ENCODE measurements around the gene ANKRD55. TPM values are rescaled to one million over a fixed set of nuclear protein-coding genes. Genes with fewer than 3 reads are reported as not detected.
A peak's percentile ranks its signal among the peaks of the same experiment; 100 is the strongest.
"Not testable (repeated sequence)": the region's sequence is repeated elsewhere in the genome, so short reads cannot be mapped to it uniquely, and the experiment has no call there.

ANKRD55 gene
- total and polyA plus RNA-seq, 5 donors from 2014 or later, result 4.1 to 9.0 (median 5.7) TPM

DNA sequence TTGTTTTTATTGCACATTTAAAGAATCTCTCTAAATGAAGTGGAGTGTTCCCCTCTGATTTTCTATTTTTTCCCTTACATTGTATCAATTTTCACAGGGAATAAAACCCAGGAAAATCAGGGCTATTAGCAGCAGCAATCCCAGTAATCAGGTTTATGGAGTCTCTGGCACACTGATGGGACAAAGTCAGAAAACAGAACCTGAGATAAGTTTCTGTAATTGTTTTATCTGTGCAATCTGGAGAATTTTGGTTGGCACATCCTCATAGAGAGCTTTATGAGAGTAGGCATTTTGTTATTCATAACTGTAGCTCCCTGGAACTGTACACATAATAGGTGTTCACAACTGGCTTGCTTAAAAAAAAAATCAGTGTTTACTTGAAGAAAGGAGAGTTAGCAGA, 141.5 kb downstream of the ANKRD55 start:
- Histone ChIP-seq H3K4me3 (ENCODE audit: low read depth, low read length) (peak overlapping the region; percentile 38), H3K27me3 (ENCODE audit: control insufficient read depth, insufficient read depth, low read length) (no peaks in the 10 kb centered on the region), H3K27ac (ENCODE audit: insufficient read depth, low read length, poor library complexity, severe bottlenecking) (no peak overlapping the region), H3K36me3 (ENCODE audit: control insufficient read depth, insufficient read depth, low read length) (no peaks in the 10 kb centered on the region), H3K9me3 (ENCODE audit: control insufficient read depth in 2 of 2, low read length in 2 of 2) (no peaks in the 10 kb centered on the region), H3K4me1 (ENCODE audit: control insufficient read depth, insufficient read depth, low read length, poor library complexity, severe bottlenecking) (peaks cover 45% of the 10 kb centered on the region)
- peak overlapping the region; percentile 66 to 95 (median 76) for H3K27ac Mint-ChIP-seq
- ATAC-seq (ENCODE audit: low read depth in 2 of 2) (no peak), DNase-seq (no peak)
- peaks cover 0 to 2% (median 0%) of the 10 kb centered on the region in 7 donors for H3K9me3 Mint-ChIP-seq
- H3K4me3 Mint-ChIP-seq, result peak overlapping the region in 3 of 4 donors; percentile 28 to 66 (median 62)
- H3K36me3 Mint-ChIP-seq, result peaks cover 3% of the 10 kb centered on the region
- H3K27me3 Mint-ChIP-seq, result no peaks in the 10 kb centered on the region
- H3K4me1 Mint-ChIP-seq, result peaks cover 30 to 77% (median 43%) of the 10 kb centered on the region in 4 donors

DNA sequence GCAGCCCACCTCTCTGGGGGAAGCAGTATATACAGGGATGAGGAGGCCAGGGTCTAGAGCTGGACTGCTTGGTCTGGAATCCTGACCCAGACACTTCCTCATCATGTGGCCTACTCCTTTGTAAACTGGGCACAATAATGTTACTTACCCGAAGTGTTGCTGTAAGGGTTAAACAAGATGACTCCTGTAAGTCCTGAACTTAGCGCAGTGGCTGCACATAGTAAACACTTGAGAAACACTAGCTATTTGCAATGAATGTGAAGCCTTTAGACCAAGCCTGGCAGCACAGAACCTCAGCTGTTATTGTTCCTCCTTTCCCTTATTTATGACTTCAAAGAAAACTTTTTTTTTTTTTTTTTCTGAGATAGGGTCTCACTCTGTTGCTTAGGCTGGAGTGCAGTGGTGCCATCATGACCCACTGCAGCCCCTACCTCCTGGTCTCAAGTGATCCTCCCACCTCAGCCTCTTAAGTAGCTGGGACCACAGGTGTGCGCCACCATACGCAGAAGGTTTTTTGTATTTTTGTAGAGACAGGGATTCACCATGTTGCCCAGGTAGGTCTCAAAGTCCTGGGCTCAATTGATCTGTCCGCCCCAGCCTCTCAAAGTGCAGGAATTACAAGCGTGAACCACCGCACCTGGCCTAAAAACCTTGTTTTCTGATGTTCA, 142.2 kb downstream of the ANKRD55 start:
- Mint-ChIP-seq H3K36me3 (peaks cover 3% of the 10 kb centered on the region), H3K9me3 (peaks cover 0 to 1% (median 0%) of the 10 kb centered on the region in 7 donors), H3K27me3 (no peaks in the 10 kb centered on the region), H3K27ac (peak overlapping the region; percentile 66 to 95 (median 76)), H3K4me1 (peaks cover 28 to 72% (median 38%) of the 10 kb centered on the region in 4 donors), H3K4me3 (peak overlapping the region in 3 of 4 donors; percentile 28 to 66 (median 62))
- Histone ChIP-seq H3K27me3 (ENCODE audit: control insufficient read depth, insufficient read depth, low read length) (no peaks in the 10 kb centered on the region), H3K27ac (ENCODE audit: insufficient read depth, low read length, poor library complexity, severe bottlenecking) (no peak overlapping the region), H3K36me3 (ENCODE audit: control insufficient read depth, insufficient read depth, low read length) (no peaks in the 10 kb centered on the region), H3K9me3 (ENCODE audit: control insufficient read depth in 2 of 2, low read length in 2 of 2) (no peaks in the 10 kb centered on the region), H3K4me3 (ENCODE audit: low read depth, low read length) (peak overlapping the region; percentile 38), H3K4me1 (ENCODE audit: control insufficient read depth, insufficient read depth, low read length, poor library complexity, severe bottlenecking) (peaks cover 38% of the 10 kb centered on the region)
- no peak for ATAC-seq (ENCODE audit: low read depth in 2 of 2)
- no peak for DNase-seq

DNA sequence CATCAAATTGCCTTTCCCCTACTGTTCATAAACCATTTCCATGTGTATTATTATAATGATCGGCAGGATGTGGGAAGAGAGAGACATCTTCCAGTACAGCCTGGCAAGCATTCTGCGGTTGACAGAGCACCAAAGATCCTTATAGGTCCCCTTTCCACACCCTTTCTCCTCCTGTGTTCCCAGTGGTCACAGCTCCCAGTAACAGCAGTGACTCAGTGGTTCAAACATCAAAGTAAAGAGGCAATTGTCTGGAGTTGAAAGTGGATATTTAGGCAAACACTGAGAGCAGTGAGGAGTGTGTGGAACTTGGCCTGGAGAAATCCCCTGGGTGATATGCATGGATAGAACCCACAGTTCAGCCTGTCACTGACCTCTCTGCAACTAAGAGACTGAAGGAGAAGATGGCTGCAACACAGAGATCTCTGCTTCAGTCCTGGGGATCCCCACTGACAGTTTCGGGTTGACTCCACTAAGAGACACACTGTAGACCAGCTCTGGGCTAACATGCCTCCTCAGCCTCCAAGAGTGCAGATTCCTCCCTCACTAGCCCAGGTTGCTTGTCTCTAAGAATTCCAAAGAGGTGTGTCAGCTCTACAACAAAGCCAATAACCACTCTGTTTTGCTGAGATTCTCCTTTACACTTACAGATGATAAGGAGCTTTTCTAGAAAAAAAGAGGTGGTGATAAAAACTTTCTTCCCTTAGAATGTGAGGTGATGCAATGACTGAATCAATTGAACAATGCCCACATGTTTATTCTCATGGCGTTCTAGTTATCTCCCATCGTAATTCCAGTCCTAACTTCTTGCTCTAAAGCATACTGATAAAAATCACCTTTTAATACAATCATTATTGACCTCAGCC, 143.9 kb downstream of the ANKRD55 start:
- Histone ChIP-seq H3K4me3 (ENCODE audit: low read depth, low read length) (no peak overlapping the region), H3K27ac (ENCODE audit: insufficient read depth, low read length, poor library complexity, severe bottlenecking) (no peak overlapping the region), H3K36me3 (ENCODE audit: control insufficient read depth, insufficient read depth, low read length) (no peaks in the 10 kb centered on the region), H3K27me3 (ENCODE audit: control insufficient read depth, insufficient read depth, low read length) (no peaks in the 10 kb centered on the region), H3K4me1 (ENCODE audit: control insufficient read depth, insufficient read depth, low read length, poor library complexity, severe bottlenecking) (peaks cover 28% of the 10 kb centered on the region), H3K9me3 (ENCODE audit: control insufficient read depth in 2 of 2, low read length in 2 of 2) (no peaks in the 10 kb centered on the region)
- peaks cover 3% of the 10 kb centered on the region for H3K36me3 Mint-ChIP-seq
- peaks cover 14 to 62% (median 31%) of the 10 kb centered on the region in 4 donors for H3K4me1 Mint-ChIP-seq
- H3K27ac Mint-ChIP-seq, result peak overlapping the region in 1 of 3 donors; percentile 66
- DNase-seq, result peak in 1 of 3 donors; percentile 42
- peaks cover 0 to 1% (median 0%) of the 10 kb centered on the region in 7 donors for H3K9me3 Mint-ChIP-seq
- peak overlapping the region in 1 of 4 donors; percentile 68 for H3K4me3 Mint-ChIP-seq
- no peak for ATAC-seq (ENCODE audit: low read depth in 2 of 2)
- no peaks in the 10 kb centered on the region for H3K27me3 Mint-ChIP-seq

DNA sequence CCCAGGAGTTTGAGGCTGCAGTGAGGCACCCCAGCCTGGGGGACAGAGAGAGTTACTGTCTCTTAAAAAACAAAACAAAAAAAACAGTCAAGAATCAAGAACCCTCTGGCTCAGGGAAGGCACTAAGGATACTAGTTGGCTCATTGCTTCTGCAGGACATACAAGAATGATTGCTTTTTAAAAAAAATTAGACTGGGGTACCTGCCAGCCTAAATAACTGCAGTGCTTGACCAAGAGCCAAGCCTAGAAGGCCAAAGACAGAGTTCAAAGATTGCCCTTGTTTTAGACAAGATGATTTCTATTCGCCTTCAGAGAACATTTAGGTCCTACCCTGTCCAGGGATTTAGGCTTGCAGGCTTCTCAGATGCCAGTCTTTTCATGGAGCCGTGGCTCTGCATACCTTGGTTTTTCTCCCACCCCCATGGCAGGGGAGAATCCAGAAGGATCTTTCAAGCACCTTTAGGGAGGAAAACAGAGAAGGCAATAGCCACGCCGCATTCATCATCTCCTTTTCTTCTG, 144.6 kb downstream of the ANKRD55 start:
- no peak overlapping the region for H3K27ac Mint-ChIP-seq
- ATAC-seq (ENCODE audit: low read depth in 2 of 2) (no peak), DNase-seq (no peak)
- no peak overlapping the region for H3K27ac ChIP-seq (ENCODE audit: insufficient read depth, low read length, poor library complexity, severe bottlenecking)
- no peaks in the 10 kb centered on the region for H3K36me3 ChIP-seq (ENCODE audit: control insufficient read depth, insufficient read depth, low read length)
- no peaks in the 10 kb centered on the region for H3K27me3 Mint-ChIP-seq
- H3K9me3 ChIP-seq (ENCODE audit: control insufficient read depth in 2 of 2, low read length in 2 of 2), result no peaks in the 10 kb centered on the region
- peaks cover 0 to 1% (median 0%) of the 10 kb centered on the region in 7 donors for H3K9me3 Mint-ChIP-seq
- peaks cover 13 to 60% (median 28%) of the 10 kb centered on the region in 4 donors for H3K4me1 Mint-ChIP-seq
- H3K36me3 Mint-ChIP-seq, result peaks cover 4% of the 10 kb centered on the region
- peak overlapping the region in 1 of 4 donors; percentile 68 for H3K4me3 Mint-ChIP-seq
- H3K4me3 ChIP-seq (ENCODE audit: low read depth, low read length), result no peak overlapping the region
- no peaks in the 10 kb centered on the region for H3K27me3 ChIP-seq (ENCODE audit: control insufficient read depth, insufficient read depth, low read length)
- H3K4me1 ChIP-seq (ENCODE audit: control insufficient read depth, insufficient read depth, low read length, poor library complexity, severe bottlenecking), result peaks cover 27% of the 10 kb centered on the region

DNA sequence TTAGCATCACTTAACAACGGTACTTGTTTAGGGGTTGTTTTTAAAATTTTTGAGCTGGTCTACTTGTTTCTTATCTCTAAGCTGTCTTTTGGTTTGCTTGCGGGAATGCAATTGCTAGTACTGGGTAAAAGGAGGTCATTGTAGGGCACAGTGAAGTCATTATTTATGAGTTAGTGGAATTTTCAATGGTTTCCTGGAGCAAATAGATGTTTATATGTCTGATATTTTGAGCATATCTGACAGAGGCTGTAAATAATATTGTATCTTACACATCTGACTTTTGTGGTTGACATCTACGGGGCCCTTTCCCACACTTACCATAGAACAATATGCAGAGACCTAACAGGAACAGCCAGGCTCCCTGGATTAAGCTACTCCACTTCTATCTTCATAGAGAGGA, 147.9 kb downstream of the ANKRD55 start:
- Mint-ChIP-seq H3K9me3 (peaks cover 0 to 1% (median 0%) of the 10 kb centered on the region in 7 donors), H3K27ac (peak overlapping the region in 1 of 3 donors; percentile 64), H3K36me3 (peaks cover 7% of the 10 kb centered on the region), H3K4me3 (no peak overlapping the region), H3K4me1 (peaks cover 12 to 54% (median 30%) of the 10 kb centered on the region in 4 donors), H3K27me3 (no peaks in the 10 kb centered on the region)
- Histone ChIP-seq H3K27ac (ENCODE audit: insufficient read depth, low read length, poor library complexity, severe bottlenecking) (no peak overlapping the region), H3K27me3 (ENCODE audit: control insufficient read depth, insufficient read depth, low read length) (no peaks in the 10 kb centered on the region), H3K9me3 (ENCODE audit: control insufficient read depth in 2 of 2, low read length in 2 of 2) (no peaks in the 10 kb centered on the region), H3K4me1 (ENCODE audit: control insufficient read depth, insufficient read depth, low read length, poor library complexity, severe bottlenecking) (peaks cover 20% of the 10 kb centered on the region), H3K36me3 (ENCODE audit: control insufficient read depth, insufficient read depth, low read length) (no peaks in the 10 kb centered on the region), H3K4me3 (ENCODE audit: low read depth, low read length) (no peak overlapping the region)
- ATAC-seq (ENCODE audit: low read depth in 2 of 2), result peak; percentile 15 to 51
- DNase-seq, result peak in 1 of 3 donors; percentile 56

DNA sequence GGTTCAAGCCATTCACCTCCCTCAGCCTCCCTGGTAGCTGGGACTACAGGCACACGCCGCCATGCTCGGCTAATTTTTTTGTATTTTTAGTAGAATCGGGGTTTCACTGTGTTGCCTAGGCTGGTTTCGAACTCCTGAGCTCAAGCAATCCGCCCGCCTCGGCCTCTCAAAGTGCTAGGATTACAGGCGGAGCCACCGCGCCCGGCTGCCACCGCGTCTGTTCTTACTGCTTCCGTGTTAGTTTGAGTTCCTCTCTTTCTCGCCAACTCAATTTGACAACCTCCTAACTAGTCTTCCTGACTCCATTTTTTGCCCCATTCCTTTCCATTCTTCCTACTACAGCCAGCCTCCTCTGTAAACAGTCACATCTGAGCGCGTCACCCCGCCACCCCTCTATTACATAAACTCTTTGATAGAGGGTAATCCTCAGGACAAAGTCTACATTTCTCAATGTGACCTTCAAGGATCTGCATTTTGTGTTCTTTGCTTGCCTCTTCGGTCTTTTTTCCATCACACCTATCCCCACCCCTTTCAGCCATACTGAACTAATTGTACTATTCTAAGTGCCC, 149.8 kb downstream of the ANKRD55 start:
- no peaks in the 10 kb centered on the region for H3K27me3 Mint-ChIP-seq
- peaks cover 0 to 1% (median 0%) of the 10 kb centered on the region in 7 donors for H3K9me3 Mint-ChIP-seq
- Histone ChIP-seq H3K27me3 (ENCODE audit: control insufficient read depth, insufficient read depth, low read length) (no peaks in the 10 kb centered on the region), H3K27ac (ENCODE audit: insufficient read depth, low read length, poor library complexity, severe bottlenecking) (no peak overlapping the region), H3K4me1 (ENCODE audit: control insufficient read depth, insufficient read depth, low read length, poor library complexity, severe bottlenecking) (peaks cover 22% of the 10 kb centered on the region), H3K9me3 (ENCODE audit: control insufficient read depth in 2 of 2, low read length in 2 of 2) (no peaks in the 10 kb centered on the region), H3K4me3 (ENCODE audit: low read depth, low read length) (no peak overlapping the region), H3K36me3 (ENCODE audit: control insufficient read depth, insufficient read depth, low read length) (no peaks in the 10 kb centered on the region)
- H3K4me3 Mint-ChIP-seq, result peak overlapping the region in 2 of 4 donors; percentile 1 to 29
- DNase-seq, result no peak
- H3K36me3 Mint-ChIP-seq, result peaks cover 7% of the 10 kb centered on the region
- peaks cover 14 to 49% (median 29%) of the 10 kb centered on the region in 4 donors for H3K4me1 Mint-ChIP-seq
- H3K27ac Mint-ChIP-seq, result peak overlapping the region; percentile 11 to 90 (median 79)
- ATAC-seq (ENCODE audit: low read depth in 2 of 2), result no peak

DNA sequence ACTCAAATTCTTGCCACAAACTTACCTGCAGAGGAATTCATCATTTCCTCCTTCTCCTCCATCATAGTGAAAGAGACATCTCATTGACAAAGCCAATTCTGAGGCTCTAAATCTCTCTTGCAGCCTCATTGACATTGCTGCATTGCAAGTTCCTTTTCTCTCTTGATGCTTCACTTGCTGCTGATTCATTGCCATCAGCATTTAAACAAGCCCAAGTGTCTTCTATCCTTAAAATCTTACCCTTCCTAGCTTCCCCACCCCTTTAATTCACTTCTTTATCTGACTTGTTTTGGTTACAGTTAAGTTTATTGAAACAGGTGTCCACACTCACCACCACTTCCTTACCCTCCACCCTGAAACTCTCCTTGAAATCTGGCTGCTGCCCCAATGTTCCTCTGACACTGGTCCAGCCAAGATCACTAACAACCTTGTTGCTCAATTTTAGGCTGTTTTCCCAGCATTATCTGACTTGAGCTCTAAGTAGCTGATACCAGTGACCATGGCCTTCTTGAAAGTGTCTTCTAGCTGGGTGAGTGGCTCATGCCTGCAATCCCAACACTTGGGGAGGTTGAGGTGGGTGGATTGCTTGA, 152.0 kb downstream of the ANKRD55 start:
- Mint-ChIP-seq H3K4me1 (peaks cover 17 to 52% (median 32%) of the 10 kb centered on the region in 4 donors), H3K27ac (peak overlapping the region; percentile 89 to 99 (median 91)), H3K4me3 (peak overlapping the region in 3 of 4 donors; percentile 9 to 25 (median 20))
- H3K27me3 ChIP-seq (ENCODE audit: control insufficient read depth, insufficient read depth, low read length); H3K36me3 Mint-ChIP-seq; H3K9me3 Mint-ChIP-seq; H3K36me3 ChIP-seq (ENCODE audit: control insufficient read depth, insufficient read depth, low read length); H3K27me3 Mint-ChIP-seq; H3K9me3 ChIP-seq (ENCODE audit: control insufficient read depth in 2 of 2, low read length in 2 of 2): not testable (repeated sequence)
- Histone ChIP-seq H3K4me1 (ENCODE audit: control insufficient read depth, insufficient read depth, low read length, poor library complexity, severe bottlenecking) (peaks cover 22% of the 10 kb centered on the region), H3K4me3 (ENCODE audit: low read depth, low read length) (peak overlapping the region; percentile 35), H3K27ac (ENCODE audit: insufficient read depth, low read length, poor library complexity, severe bottlenecking) (peak overlapping the region; percentile 21)
- peak; percentile 68 to 78 for ATAC-seq (ENCODE audit: low read depth in 2 of 2)
- DNase-seq, result peak in 1 of 3 donors; percentile 67

All from CD4-positive, CD25-positive, alpha-beta regulatory T cell (primary cell).